GM18526 (cell line): ENCODE data around the gene LUZP1.

ENCODE experiments used
- POLR2A ChIP-seq: IDR thresholded peaks from 3 replicates; pipeline ENCODE4 v1.6.1; 2011; ENCODE audit not compliant: insufficient read length; ENCODE audit errors: extremely low read depth

The LUZP1 gene

GRCh38 chr1:23174426-23175110 lies 5.9 kb upstream of the LUZP1 start:
- TF ChIP-seq POLR2A, result no peak

- no peak for TF ChIP-seq POLR2A
Measured at GRCh38 chr1:23171181-23171755, 2.6 kb upstream of the LUZP1 start.

- peak; percentile 18 for TF ChIP-seq POLR2A
Measured at GRCh38 chr1:23169727-23170335, 1.2 kb upstream of the LUZP1 start.

GRCh38 chr1:23169195-23169575 lies 529 bp upstream of the LUZP1 start:
- no peak for TF ChIP-seq POLR2A

- no peak for TF ChIP-seq POLR2A
Measured at GRCh38 chr1:23168079-23168444, 594 bp downstream of the LUZP1 start.

GRCh38 chr1:23167353-23168078 lies 1.1 kb downstream of the LUZP1 start:
- no peak for TF ChIP-seq POLR2A

- no peak for TF ChIP-seq POLR2A
Measured at GRCh38 chr1:23166854-23167253, 1.8 kb downstream of the LUZP1 start.

GRCh38 chr1:23163395-23163794 lies 5.3 kb downstream of the LUZP1 start:
- no peak for TF ChIP-seq POLR2A

GRCh38 chr1:23159963-23160877 lies 8.4 kb downstream of the LUZP1 start:
- no peak for TF ChIP-seq POLR2A

GRCh38 chr1:23156940-23157339 lies 11.7 kb downstream of the LUZP1 start:
- TF ChIP-seq POLR2A, result no peak

GRCh38 chr1:23152966-23153684 lies 15.5 kb downstream of the LUZP1 start:
- no peak for TF ChIP-seq POLR2A

- TF ChIP-seq POLR2A, result no peak
Measured at GRCh38 chr1:23150742-23151141, 17.9 kb downstream of the LUZP1 start.

- TF ChIP-seq POLR2A, result no peak
Measured at GRCh38 chr1:23150125-23150524, 18.5 kb downstream of the LUZP1 start.

GRCh38 chr1:23149114-23149513 lies 19.5 kb downstream of the LUZP1 start:
- no peak for TF ChIP-seq POLR2A
